SK-N-DZ (cell line): ENCODE results near the gene ZNF487.
A peak's percentile ranks its signal among the peaks of the same experiment; 100 is the strongest.
"Not testable (repeated sequence)": the region's sequence is repeated elsewhere in the genome, so short reads cannot be mapped to it uniquely, and the experiment has no call there.

Source experiments
- DNase-seq: peaks from one replicate; pipeline ENCODE4 v3.0.0-alpha.2; 2015; ENCODE audit warnings: low spot score

The ZNF487 gene

DNA sequence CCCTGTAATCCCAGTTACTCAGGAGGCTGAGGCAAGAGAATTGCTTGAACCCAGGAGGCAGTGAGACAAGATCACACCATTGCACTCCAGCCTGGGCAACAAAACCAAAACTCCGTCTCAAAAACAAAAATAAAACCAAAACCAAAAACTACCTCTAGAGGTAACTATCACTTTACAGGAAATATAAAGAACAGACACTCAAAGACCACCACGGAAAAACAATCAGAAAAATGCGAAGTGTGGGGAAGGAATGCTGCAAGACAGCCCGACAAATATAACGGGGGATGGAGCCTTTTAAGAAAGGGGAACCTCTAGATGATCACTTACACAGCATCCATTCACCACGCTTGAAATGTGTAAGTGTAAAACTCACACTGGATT, 32.2 kb upstream of the ZNF487 start:
- no peak for DNase-seq

DNA sequence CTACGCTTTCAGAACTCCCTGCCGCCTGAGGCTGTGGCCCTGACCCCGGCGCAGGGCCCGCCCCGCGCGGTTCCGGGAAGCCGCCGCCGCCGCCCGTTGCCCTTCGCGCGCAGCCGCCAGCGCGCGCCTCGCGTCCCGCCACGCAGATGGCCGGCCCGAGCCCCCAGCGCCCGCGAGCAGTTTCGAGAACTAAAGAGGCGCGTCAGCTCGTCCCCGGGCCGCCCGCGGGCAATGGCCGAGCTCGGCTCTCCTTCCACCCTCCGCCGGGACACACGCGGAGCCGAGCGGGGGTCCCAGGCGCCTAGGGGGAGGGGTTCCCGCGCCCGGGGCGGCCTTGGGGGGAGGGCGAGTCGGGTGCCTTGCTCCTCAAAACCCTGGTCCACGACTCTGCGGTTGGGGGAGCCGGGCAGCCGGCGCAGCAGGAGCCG, 29.7 kb upstream of the ZNF487 start:
- peak; percentile 29 for DNase-seq

DNA sequence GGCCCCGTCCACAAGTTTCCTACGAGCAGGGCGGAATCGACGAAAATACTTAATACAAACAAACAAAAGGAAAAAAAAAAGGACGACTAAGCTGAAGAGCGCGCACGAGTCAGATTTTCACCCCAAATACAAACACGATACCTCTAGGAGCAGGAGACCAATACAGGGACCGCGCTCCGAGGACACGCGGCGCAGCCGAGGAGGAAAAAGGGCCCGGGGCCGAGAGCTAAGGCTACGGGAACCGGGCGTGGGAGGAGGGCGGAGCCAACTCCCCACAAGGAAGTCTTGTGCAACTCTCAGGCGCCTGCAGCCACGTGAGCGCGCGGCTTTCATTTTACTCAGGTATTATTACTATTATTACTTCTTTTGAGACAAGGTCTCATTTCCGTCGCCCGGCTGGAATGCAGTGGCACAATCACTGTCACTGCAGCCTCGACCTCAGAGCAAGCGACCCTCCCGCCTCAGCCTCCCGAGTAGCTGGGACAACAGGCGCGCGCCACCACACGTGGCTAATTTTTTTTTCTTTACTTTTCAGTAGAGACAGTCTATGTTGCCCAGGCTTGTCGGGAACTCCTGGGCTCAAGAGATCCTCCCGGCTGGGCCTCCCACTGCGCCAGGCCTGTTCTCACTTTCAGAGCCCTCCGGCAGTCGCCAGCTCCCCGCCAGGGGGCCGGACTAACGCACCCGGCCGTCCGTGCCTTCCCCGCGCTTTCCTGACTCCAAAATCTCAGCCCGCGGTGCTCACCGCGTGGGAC, 29.2 kb upstream of the ZNF487 start:
- DNase-seq = peak; percentile 79

- no peak for DNase-seq
Measured at GRCh38 chr10:43408331-43408709, 28.6 kb upstream of the ZNF487 start.

DNA sequence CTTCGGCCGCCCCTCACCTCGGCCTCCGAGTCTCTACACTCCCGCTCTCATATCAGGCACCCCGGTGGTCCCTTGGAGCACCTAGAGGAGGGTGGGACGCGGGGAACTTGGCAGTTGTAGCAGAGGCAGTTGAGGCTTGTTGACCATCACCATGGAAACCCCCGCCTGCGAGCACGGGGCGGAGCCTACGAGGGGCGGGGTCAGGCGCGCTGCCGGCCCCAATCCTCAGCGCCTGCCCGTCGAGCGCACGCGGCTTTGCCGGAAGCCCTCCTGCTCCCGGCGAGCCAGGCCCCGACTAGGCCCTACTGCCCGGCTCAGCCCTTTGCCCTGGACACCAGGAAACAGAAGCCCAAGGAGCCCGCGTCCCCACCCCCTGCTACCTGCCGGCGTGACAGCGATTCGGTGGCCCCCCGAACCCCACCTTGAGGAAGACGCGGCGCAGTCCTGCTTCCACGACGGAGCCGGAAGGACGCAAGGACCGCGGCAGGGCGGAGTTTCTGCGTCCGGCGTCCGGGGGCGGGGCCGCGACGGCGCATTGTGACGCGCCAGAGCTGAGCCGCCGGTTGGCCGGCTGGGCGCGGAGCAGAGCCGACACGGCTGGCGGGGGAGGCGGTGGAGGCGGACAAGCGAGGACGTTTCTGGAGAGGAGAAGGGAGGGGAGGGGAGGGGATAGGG, 28.1 kb upstream of the ZNF487 start, which contains the start of gene HNRNPF:
Gene HNRNPF, minus strand, starts transcription at position 477 of the 675 bp plus-strand sequence. CDS start 21,302 bp downstream, outside the sequence.
- peak; percentile 96 for DNase-seq

DNA sequence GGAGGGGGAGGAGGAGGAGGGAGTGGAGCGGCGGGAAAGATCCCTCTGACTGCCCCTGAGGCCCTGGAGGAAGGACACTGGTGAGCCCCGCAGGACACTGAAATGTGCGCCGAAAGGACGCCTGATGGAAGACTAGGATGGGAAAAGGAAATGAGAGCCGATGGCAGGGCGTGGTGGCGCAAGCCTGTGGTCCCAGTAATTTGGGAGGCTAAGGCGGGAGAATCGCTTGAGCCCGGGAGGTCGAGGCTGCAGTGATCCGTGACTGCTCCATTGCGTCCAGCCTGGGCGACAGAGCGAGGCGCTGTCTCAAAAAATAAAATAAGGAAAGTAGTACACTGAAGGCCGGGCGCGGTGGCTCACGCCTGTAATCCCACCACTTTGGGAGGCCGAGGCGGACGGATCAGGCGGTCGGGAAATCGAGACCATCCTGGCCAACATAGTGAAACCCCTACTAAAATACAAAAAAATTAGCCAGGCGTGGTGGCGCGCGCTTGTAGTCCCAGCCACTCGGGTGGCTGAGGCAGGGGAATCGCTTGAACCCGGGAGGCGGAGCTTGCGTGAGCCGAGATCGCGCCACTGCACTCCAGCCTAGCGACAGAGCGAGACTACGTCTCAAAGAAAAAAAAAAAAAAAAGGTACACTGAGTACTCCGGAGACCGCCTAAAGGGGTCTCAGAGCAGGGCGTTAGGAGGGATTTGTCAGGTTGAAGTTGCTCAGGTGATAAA, 27.4 kb upstream of the ZNF487 start:
- peak; percentile 67 for DNase-seq

DNA sequence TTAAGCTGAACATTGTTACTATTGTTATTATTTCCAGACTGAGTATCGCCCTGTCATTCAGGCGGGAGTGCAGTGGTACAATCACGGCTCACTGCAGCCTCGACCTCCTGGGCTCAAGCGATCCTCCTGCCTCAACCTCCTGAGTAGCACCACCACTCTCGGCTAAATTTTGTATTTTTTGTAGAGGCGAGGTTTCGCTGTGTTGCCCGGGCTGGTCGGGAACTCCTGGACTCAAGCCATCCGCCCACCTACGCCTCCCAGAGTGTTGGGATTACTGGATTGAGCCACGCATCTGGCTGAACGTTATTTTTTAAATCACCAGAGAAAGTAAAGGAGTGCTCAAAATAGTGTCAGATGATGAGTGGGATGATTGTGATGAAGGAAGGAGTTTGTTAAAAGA, 26.6 kb upstream of the ZNF487 start:
- no peak for DNase-seq

- DNase-seq = no peak
Measured at GRCh38 chr10:43411536-43411935, 25.4 kb upstream of the ZNF487 start.

GRCh38 chr10:43415544-43415943, 21.4 kb upstream of the ZNF487 start:
- no peak for DNase-seq

DNA sequence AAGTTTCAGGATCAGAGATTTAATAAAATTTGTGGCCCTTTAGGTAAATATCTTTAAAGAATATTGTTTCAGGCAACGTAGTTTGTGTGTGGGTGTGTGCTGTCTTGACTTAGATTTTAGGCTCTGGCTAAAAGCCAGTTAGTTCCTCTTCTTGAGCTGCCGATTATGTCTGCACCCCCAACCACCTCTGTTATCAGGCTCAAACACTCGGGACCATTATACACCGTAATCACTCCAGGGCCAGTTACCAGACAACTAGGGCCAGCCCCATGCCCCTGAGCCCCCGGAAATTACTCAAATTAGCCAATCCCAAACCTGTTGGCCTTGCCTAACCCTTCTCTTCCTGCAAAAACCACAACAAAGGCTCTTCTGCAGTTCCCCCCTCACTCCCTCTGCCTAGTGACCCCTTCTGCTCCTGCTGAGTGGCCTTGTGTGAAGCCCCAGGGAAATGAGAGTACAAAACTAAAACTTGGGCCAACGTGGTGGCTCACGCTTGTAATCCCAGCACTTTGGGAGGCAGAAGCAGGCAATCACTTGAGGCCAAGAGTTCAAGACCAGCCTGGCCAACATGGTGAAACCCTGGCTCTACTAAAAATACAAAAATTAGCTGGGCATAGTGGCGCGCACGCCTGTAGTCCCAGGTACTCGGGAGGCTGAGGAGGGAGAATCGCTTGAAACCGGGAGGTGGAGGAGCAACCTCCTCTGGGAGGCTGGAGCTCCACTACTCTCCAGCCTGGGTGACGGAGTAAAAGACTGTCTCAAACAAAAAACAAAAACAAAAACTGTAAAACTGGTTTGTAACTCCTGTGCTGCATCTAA, 18.8 kb upstream of the ZNF487 start:
- no peak for DNase-seq

DNA sequence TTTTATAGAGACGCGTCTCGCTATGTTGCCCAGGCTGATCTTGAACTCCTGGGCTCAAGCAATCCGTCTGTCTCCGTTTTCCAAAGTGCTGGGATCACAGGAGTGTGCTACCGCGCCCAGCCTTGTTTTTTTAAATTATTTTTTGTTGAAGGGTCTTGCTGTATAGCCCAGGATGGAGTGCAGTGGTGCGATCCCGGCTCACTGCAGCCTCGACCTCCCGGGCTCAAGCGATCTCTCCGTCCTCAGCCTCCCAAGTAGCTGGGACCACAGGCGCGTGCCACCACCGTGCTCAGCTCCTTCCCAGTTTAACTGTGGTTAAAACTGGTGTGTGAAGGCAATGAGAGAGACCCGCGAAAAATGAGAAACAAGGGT, 16.9 kb upstream of the ZNF487 start:
- DNase-seq = no peak

GRCh38 chr10:43420369-43421200, 16.3 kb upstream of the ZNF487 start:
- DNase-seq = peak; percentile 47

DNA sequence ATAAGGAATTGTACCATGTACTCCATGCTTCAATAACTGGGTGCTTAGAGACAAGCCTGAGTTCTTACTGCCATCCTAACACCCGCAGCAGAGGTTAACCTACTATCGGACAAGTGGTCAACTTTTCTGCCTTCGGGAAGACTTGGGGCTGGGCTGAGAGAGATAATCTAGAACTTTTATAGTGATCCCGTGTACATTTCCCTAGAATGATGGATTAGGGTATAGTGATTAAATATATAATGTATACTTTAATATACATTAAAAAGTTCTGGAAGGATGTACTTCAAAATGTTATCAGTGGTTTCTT, 15.8 kb upstream of the ZNF487 start:
- DNase-seq = no peak

DNA sequence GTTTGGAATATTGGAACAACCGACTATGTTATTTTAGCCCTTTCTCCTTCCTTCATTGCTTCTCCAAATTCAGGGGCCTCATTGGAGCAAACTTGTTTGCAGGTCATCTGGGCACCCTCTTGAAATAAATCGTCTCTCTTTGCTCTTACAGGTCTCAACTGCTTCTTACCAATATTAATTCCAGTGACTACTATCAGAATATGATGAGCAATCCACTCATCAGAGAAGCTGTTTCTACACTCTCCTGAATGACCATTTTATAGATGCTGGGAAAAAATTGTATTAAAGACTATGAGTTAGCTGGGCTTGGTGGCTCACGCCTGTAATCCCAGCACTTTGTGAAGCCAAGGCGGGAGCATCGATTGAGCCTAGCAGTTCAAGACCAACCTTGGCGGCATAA, 15.4 kb upstream of the ZNF487 start:
- DNase-seq = no peak

DNA sequence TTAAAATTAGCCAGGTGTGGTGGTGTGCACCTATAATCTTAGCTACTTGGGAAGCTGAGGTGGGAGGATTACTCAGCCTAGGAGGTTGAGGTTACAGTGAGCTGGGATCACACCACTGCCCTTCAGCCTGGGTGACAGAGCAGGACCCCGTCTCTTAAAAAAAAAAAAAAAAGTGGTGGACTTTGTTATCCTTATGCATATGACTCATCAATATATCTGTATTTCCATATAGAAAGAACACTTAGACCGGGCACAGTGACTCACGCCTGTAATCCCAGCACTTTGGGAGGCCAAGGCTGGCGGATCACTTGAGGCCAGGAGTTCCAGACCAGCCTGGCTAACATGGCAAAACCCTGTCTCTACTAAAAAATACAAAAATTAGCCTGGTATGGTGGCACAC, 15.0 kb upstream of the ZNF487 start:
- not testable (repeated sequence) for DNase-seq

DNA sequence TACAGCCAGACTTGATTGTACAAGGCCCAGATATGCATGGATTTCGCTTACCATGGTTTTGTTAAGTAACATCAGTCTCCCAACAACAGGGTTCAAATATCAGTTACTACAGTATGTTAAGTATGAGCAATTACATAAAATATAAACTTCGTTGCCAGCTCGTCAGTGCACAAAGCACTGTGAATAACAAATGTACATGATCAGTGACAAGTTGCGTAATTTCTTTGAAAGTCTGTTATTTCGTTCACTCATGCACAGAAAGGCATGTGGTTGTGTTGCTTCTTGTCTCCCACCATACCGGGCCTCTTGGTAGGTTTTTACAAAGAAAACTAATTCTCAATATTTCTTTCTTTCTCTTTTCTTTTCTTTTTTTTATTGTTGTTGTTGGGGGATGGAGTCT, 12.5 kb upstream of the ZNF487 start:
- no peak for DNase-seq

DNA sequence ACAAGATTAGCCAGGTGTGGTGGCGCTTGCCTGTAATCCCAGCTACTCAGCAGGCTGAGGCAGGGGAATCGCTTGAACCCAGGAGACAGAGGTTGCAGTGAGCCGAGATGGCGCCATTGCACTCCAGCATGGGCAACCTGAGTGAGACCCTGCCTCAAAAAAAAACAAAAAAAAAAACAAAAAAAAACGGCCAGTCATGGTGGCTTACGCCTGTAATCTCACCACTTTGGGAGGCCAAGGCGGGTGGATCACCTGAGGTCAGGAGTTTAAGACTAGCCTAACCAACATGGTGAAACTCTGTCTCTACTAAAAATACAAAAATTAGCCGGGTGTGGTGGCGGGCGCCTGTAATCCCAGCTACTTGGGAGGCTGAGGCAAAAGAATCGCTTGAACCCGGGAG, 10.4 kb upstream of the ZNF487 start:
- not testable (repeated sequence) for DNase-seq

- no peak for DNase-seq
Measured at GRCh38 chr10:43427166-43427825, 9.6 kb upstream of the ZNF487 start.

DNA sequence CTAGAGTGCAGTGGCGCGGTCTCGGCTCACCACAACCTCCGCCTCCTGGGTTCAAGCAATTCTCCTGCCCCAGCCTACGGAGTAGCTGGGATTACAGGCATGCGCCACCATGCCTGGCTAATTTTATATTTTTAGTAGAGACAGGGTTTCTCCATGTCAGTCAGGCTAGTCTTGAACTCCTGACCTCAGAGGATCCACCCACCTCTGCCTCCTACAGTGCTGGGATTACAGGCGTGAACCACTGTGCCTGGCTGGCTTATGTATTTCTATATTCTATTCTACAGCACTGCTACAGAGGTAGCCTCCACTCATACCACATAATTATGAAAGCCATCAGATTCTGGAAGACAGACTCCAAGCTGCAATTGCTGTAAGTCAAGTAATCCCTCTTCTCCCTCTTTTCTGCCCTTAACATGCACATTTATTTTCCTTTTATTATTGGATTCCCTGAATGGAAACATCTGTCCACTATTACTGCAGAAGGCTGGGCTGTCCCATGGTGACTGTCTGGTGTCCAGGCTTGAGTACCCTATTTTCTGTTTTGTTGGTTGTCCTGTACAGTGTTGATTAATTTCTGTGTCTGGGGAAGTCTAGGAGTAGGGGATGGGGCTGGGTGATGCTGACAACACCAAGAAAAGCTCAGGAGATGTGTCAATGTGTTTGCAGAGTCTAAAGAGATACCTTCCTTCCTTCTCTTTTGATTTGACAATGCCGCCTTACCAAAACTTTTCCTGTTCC, 5.8 kb upstream of the ZNF487 start:
- no peak for DNase-seq
